Measurements from ENCODE around the gene DTX3L. TPM values are rescaled to one million over a fixed set of nuclear protein-coding genes. Genes with fewer than 3 reads are reported as not detected.
A peak's percentile ranks its signal among the peaks of the same experiment; 100 is the strongest.
"Not testable (repeated sequence)": the region's sequence is repeated elsewhere in the genome, so short reads cannot be mapped to it uniquely, and the experiment has no call there.

DTX3L gene
- total RNA-seq, 3 donors from 2014 or later = 21.6 to 36.5 (median 25.2) TPM

DNA sequence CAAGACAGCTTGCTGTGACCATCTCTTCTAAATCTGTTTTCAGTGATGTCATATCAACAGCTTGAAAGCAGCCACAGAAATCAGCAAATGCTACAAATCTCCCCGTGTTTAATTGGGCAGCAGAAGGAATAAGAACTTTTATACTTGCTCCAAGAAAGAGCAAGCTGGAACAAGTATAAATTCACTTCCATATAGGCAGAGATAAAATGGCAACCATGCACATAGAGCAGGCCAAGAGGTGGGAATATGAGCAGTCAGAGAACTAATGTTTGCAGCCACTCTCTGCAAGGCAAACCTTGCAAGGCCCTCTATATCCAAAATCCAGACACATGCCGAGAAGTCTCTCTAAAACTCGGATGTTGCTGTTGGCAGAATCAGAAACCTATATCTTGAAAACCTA lies 16.1 kb upstream of the DTX3L start:
- DNase-seq (no peak), ATAC-seq (no peak)
- Mint-ChIP-seq H3K36me3 (ENCODE audit: insufficient read depth) (peaks cover 62% of the 10 kb centered on the region), H3K4me1 (ENCODE audit: low read depth) (peaks cover 2% of the 10 kb centered on the region), H3K9me3 (no peaks in the 10 kb centered on the region), H3K27me3 (ENCODE audit: low read depth) (no peaks in the 10 kb centered on the region), H3K4me3 (no peak overlapping the region)

GRCh38 chr3:122548619-122549018 lies 15.5 kb upstream of the DTX3L start:
- DNase-seq (no peak), ATAC-seq (no peak)
- Mint-ChIP-seq H3K36me3 (ENCODE audit: insufficient read depth) (peaks cover 67% of the 10 kb centered on the region), H3K9me3 (no peaks in the 10 kb centered on the region), H3K27me3 (ENCODE audit: low read depth) (no peaks in the 10 kb centered on the region), H3K4me1 (ENCODE audit: low read depth) (peaks cover 6% of the 10 kb centered on the region), H3K4me3 (no peak overlapping the region)

DNA sequence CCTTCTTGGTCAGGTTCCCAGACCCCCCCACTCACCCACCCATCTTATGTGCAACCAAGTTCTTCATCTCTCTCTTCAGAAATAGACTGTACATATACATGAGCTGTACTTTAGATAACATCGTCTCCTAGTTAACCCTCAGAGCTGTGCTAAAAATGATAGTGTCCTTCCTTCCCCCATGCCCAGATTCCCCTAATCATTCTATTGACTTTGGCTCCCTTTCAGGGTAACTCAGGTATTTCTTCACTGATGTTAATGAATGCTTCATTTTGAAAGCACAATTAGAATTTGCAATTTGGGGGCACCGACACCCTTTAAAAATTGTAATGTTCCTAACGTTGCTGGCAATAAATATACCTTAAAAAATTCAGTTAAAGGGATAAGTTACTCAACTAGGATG lies 11.0 kb upstream of the DTX3L start:
- Mint-ChIP-seq H3K4me1 (ENCODE audit: low read depth) (peaks cover 20% of the 10 kb centered on the region), H3K4me3 (no peak overlapping the region), H3K36me3 (ENCODE audit: insufficient read depth) (peaks cover 57% of the 10 kb centered on the region), H3K27me3 (ENCODE audit: low read depth) (no peaks in the 10 kb centered on the region), H3K9me3 (no peaks in the 10 kb centered on the region)
- DNase-seq (no peak), ATAC-seq (no peak)

- Mint-ChIP-seq H3K4me1 (ENCODE audit: low read depth) (peaks cover 24% of the 10 kb centered on the region), H3K27me3 (ENCODE audit: low read depth) (no peaks in the 10 kb centered on the region), H3K4me3 (no peak overlapping the region), H3K36me3 (ENCODE audit: insufficient read depth) (peaks cover 50% of the 10 kb centered on the region), H3K9me3 (no peaks in the 10 kb centered on the region)
- DNase-seq (no peak), ATAC-seq (no peak)
Observed at GRCh38 chr3:122555275-122556071, 8.7 kb upstream of the DTX3L start.

DNA sequence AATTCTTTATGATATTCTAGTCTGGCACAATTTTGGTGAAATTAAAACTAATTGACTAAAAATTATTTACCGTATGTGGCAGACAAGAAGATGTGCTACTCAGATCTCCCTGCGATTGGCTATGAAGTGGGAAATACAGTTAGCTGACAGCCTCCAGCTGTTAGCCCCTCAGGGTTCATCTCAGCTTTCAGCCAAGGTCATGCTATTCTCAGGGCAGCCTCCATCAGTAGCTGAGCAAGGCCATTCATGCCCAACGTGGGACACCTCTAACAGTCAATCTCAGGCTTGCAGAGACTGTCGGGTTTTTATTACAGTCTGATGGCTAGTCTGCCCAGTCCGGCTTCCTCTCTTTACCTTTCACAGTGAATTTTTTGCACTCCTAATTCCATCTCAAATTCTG lies 6.8 kb upstream of the DTX3L start:
- Mint-ChIP-seq H3K4me1 (ENCODE audit: low read depth) (peaks cover 39% of the 10 kb centered on the region), H3K27me3 (ENCODE audit: low read depth) (no peaks in the 10 kb centered on the region), H3K4me3 (no peak overlapping the region), H3K36me3 (ENCODE audit: insufficient read depth) (peaks cover 46% of the 10 kb centered on the region), H3K9me3 (no peaks in the 10 kb centered on the region)
- ATAC-seq (no peak), DNase-seq (no peak)

GRCh38 chr3:122558605-122559004 lies 5.5 kb upstream of the DTX3L start:
- DNase-seq (no peak), ATAC-seq (no peak)
- Mint-ChIP-seq H3K9me3 (no peaks in the 10 kb centered on the region), H3K4me3 (no peak overlapping the region), H3K4me1 (ENCODE audit: low read depth) (peaks cover 46% of the 10 kb centered on the region), H3K36me3 (ENCODE audit: insufficient read depth) (peaks cover 42% of the 10 kb centered on the region), H3K27me3 (ENCODE audit: low read depth) (no peaks in the 10 kb centered on the region)

DNA sequence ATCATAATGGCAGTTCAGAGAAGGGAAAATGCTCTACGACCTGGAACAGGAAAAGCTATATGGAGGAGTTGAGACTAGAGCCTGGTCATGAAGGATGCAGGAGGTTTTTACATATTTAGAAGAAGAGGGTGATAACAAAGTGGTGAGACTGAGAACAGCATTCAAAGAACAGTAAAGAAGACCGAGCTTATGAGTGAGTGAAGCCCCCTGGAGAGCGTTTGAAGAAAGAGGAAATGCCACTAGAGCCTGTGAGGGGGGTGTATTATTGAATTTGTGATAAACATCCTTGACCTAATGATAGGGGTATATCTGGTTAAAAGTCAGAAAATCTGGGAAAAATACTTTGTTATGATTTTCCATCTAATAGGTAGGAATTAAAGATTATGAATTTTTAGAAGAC lies 4.2 kb upstream of the DTX3L start:
- H3K9me3 Mint-ChIP-seq = no peaks in the 10 kb centered on the region
- peaks cover 43% of the 10 kb centered on the region for H3K4me1 Mint-ChIP-seq (ENCODE audit: low read depth)
- DNase-seq (no peak), ATAC-seq (no peak)
- no peaks in the 10 kb centered on the region for H3K27me3 Mint-ChIP-seq (ENCODE audit: low read depth)
- H3K4me3 Mint-ChIP-seq = no peak overlapping the region
- peaks cover 36% of the 10 kb centered on the region for H3K36me3 Mint-ChIP-seq (ENCODE audit: insufficient read depth)

DNA sequence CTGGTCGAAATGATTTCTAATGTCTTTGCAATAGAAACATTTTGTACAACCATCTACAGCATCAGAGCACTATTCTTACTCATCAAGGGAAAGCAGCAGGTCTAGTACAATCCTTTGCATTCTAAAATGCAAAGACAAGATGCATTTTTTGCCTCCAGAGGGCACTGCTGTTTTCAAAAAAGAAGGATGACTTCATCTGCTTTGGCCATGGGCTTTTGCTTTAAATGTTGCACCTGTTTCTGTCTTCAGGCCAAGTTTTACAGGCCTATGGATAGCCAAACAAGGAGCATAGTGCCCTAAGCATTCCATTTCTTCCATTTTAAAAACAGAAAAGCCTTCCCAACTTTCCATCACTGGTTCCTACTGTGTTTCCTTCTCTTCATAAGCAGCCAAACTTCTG lies 3.5 kb upstream of the DTX3L start:
- peak; percentile 49 for DNase-seq
- Mint-ChIP-seq H3K9me3 (no peaks in the 10 kb centered on the region), H3K27me3 (ENCODE audit: low read depth) (no peaks in the 10 kb centered on the region), H3K36me3 (ENCODE audit: insufficient read depth) (peaks cover 28% of the 10 kb centered on the region), H3K4me3 (peak overlapping the region; percentile 45), H3K4me1 (ENCODE audit: low read depth) (peaks cover 41% of the 10 kb centered on the region)
- peak; percentile 29 to 34 for ATAC-seq

DNA sequence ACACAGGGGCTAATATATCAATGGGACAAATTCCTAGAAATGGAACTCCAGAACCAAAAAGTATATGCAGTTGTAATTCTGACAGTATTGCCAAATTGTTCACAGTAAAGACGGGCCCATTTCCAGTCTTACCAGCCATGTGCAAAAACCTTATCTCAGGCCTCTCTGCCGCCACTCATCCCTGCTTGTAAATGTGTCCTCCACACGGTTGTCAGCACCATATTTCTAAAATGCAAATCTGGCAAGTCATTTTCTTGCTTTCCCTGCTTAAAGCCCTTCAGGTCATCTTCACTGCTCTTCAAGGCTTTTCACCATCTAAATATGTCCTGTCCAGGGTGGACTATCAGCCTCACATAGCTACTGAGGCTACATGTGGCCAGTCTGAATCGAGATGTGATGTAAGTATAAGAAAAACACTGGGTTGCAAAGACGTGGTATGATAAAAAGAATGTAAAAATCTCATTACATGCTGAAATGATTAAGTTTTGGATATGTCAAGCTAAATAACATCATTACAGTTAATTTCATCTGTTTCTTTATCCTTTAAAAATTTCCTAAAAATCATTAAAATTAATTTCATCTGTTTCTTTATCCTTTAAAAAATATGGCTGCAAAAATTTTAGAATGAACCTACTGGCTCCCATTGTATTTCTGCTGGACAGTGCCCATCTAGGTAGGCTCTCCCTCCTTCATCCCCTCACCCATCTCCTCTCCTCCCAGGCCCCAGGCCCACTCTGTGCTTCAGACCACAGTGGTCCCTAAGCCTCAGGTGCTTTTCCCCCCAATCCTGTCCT lies 1.0 kb upstream of the DTX3L start:
- Mint-ChIP-seq H3K4me1 (ENCODE audit: low read depth) (peaks cover 63% of the 10 kb centered on the region), H3K27me3 (ENCODE audit: low read depth) (no peaks in the 10 kb centered on the region), H3K4me3 (peak overlapping the region; percentile 89), H3K36me3 (ENCODE audit: insufficient read depth) (peaks cover 31% of the 10 kb centered on the region), H3K9me3 (no peaks in the 10 kb centered on the region)
- DNase-seq = no peak
- no peak for ATAC-seq

DNA sequence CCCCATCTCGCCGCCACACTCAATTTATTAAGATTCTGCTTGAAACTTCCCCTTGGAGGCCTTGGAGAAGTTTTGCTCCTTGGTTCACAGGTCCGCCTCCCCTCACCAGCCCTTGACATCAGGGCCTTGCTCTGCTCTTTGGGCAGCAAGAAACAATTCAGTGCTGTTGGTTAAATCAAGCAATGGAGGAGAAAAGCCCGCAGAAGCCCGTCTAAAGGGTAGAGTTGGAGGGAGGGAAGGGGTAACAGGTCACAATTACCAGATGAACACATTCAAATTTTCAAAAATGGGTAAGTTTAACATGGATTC lies 467 bp upstream of the DTX3L start:
- H3K4me3 Mint-ChIP-seq = peak overlapping the region; percentile 89
- DNase-seq (no peak), ATAC-seq (peak; percentile 1 to 3)
- no peaks in the 10 kb centered on the region for H3K9me3 Mint-ChIP-seq
- H3K36me3 Mint-ChIP-seq (ENCODE audit: insufficient read depth) = peaks cover 35% of the 10 kb centered on the region
- peaks cover 68% of the 10 kb centered on the region for H3K4me1 Mint-ChIP-seq (ENCODE audit: low read depth)
- H3K27me3 Mint-ChIP-seq (ENCODE audit: low read depth) = no peaks in the 10 kb centered on the region

GRCh38 chr3:122568131-122568530 lies 4.0 kb downstream of the DTX3L start:
- H3K36me3 Mint-ChIP-seq (ENCODE audit: insufficient read depth) = peaks cover 49% of the 10 kb centered on the region
- H3K4me3 Mint-ChIP-seq; H3K27me3 Mint-ChIP-seq (ENCODE audit: low read depth); ATAC-seq; DNase-seq; H3K9me3 Mint-ChIP-seq: not testable (repeated sequence)
- peaks cover 73% of the 10 kb centered on the region for H3K4me1 Mint-ChIP-seq (ENCODE audit: low read depth)

- no peak for ATAC-seq
- Mint-ChIP-seq H3K4me3 (peak overlapping the region; percentile 14), H3K9me3 (no peaks in the 10 kb centered on the region), H3K27me3 (ENCODE audit: low read depth) (no peaks in the 10 kb centered on the region), H3K4me1 (ENCODE audit: low read depth) (peaks cover 75% of the 10 kb centered on the region), H3K36me3 (ENCODE audit: insufficient read depth) (peaks cover 51% of the 10 kb centered on the region)
- no peak for DNase-seq
Observed at GRCh38 chr3:122568755-122569154, 4.6 kb downstream of the DTX3L start.

DNA sequence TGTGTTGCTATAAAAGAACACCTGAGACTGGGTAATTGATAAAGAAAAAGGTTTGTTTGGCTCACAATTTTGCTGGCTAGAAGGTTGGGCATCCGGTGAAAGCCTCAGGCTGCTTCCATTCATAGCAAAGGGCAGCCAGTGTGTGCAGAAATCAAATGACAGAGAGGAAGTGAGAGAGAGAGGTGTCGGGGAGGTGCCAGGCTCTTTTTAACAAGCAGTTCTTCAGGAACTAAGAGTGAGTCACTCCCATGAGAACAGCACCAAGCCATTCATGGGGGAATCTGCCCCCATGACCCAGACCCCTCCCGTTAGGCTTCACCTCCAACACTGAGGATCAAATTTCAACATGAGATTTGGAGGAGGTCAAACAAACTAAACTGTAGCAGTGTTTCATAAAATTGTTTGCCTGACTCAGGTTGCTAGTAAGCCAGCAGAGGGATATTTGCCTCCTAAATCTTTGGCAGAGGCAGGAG lies 8.8 kb downstream of the DTX3L start:
- no peaks in the 10 kb centered on the region for H3K27me3 Mint-ChIP-seq (ENCODE audit: low read depth)
- H3K4me3 Mint-ChIP-seq = no peak overlapping the region
- peaks cover 77% of the 10 kb centered on the region for H3K4me1 Mint-ChIP-seq (ENCODE audit: low read depth)
- DNase-seq (no peak), ATAC-seq (peak; percentile 22 to 29)
- no peaks in the 10 kb centered on the region for H3K9me3 Mint-ChIP-seq
- H3K36me3 Mint-ChIP-seq (ENCODE audit: insufficient read depth) = peaks cover 44% of the 10 kb centered on the region

DNA sequence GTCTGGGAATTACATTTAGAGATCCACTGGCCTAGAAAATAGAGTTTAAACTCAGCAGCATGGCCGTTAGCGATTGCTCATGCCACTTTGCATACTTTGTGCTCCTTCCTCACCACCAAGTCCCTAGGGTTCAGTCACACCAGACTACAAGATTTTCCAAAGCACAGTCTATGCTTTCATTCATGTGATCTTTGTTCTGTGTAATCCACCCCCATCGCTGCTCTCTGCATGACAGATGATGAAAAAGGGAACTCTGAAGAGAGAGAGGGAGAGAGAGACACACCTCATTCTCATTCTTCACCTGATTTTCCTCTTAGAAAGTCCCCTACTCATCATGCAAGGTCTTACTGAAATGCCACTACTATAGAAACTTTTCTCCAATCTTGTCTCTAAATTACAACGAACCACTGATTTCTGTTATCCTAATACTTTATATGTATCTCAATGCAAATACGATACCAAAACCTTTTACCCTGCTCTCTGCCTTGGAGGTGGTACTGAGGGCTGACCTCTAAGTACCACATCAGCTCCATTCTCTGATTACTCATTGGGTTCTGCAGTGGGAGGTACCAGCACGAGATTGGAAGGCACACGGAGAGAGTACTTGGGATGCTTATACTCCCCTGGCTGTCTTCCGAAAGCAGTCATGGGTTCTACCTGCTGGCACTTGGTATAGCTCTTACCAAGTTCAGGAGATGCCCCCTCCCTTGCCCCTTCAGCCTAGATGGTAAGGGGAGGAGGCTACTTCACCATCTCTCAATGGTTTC lies 12.2 kb downstream of the DTX3L start:
- H3K27me3 Mint-ChIP-seq (ENCODE audit: low read depth) = no peaks in the 10 kb centered on the region
- ATAC-seq = peak; percentile 86
- H3K36me3 Mint-ChIP-seq (ENCODE audit: insufficient read depth) = peaks cover 21% of the 10 kb centered on the region
- H3K9me3 Mint-ChIP-seq = peaks cover 3% of the 10 kb centered on the region
- peaks cover 66% of the 10 kb centered on the region for H3K4me1 Mint-ChIP-seq (ENCODE audit: low read depth)
- DNase-seq = no peak
- peak overlapping the region; percentile 97 for H3K4me3 Mint-ChIP-seq

Measured in activated T-cell treated with anti-CD3 and anti-CD28 coated beads, Interleukin-2, amount 50 U/mL, for 4 hours (primary cell).